Measurements from ENCODE around the gene ANG.
"Not testable (repeated sequence)": the region's sequence is repeated elsewhere in the genome, so short reads cannot be mapped to it uniquely, and the experiment has no call there.

Gene ANG

GRCh38 chr14:20732477-20732876 is 43.9 kb downstream of the ANG start:
- no peaks in the 10 kb centered on the region for H3K9me3 ChIP-seq
- H3K4me3 ChIP-seq (ENCODE audit: low read depth in 1 of 2, low read length in 1 of 2): no peak overlapping the region
- H3K4me1 ChIP-seq (ENCODE audit: control insufficient read depth in 1 of 2, insufficient read depth in 1 of 2, low read depth in 1 of 2, low read length in 1 of 2): no peaks in the 10 kb centered on the region
- peaks cover 9% of the 10 kb centered on the region for H3K27me3 ChIP-seq
- H3K36me3 ChIP-seq: no peaks in the 10 kb centered on the region
- no peak for TF ChIP-seq CTCF (IDR thresholded peaks at IDR 0.05)
- H3K27ac ChIP-seq: peak overlapping the region; percentile 57

GRCh38 chr14:20732979-20733635 is 44.5 kb downstream of the ANG start:
- no peak overlapping the region for H3K4me3 ChIP-seq (ENCODE audit: low read depth in 1 of 2, low read length in 1 of 2)
- no peaks in the 10 kb centered on the region for H3K36me3 ChIP-seq
- H3K9me3 ChIP-seq: no peaks in the 10 kb centered on the region
- peak overlapping the region; percentile 57 for H3K27ac ChIP-seq
- H3K27me3 ChIP-seq: peaks cover 9% of the 10 kb centered on the region
- no peaks in the 10 kb centered on the region for H3K4me1 ChIP-seq (ENCODE audit: control insufficient read depth in 1 of 2, insufficient read depth in 1 of 2, low read depth in 1 of 2, low read length in 1 of 2)
- TF ChIP-seq CTCF (IDR thresholded peaks at IDR 0.05): no peak

- H3K36me3 ChIP-seq: no peaks in the 10 kb centered on the region
- H3K4me1 ChIP-seq (ENCODE audit: control insufficient read depth in 1 of 2, insufficient read depth in 1 of 2, low read depth in 1 of 2, low read length in 1 of 2): no peaks in the 10 kb centered on the region
- no peak for TF ChIP-seq CTCF (IDR thresholded peaks at IDR 0.05)
- no peak overlapping the region for H3K4me3 ChIP-seq (ENCODE audit: low read depth in 1 of 2, low read length in 1 of 2)
- H3K27me3 ChIP-seq: peaks cover 6% of the 10 kb centered on the region
- no peaks in the 10 kb centered on the region for H3K9me3 ChIP-seq
- H3K27ac ChIP-seq: peak overlapping the region; percentile 57
Measured at GRCh38 chr14:20733684-20734429, 45.3 kb downstream of the ANG start.

- Histone ChIP-seq H3K4me3 (ENCODE audit: low read depth in 1 of 2, low read length in 1 of 2) (no peak overlapping the region), H3K36me3 (no peaks in the 10 kb centered on the region), H3K27ac (no peak overlapping the region), H3K4me1 (ENCODE audit: control insufficient read depth in 1 of 2, insufficient read depth in 1 of 2, low read depth in 1 of 2, low read length in 1 of 2) (no peaks in the 10 kb centered on the region), H3K9me3 (no peaks in the 10 kb centered on the region), H3K27me3 (peaks cover 6% of the 10 kb centered on the region)
- no peak for TF ChIP-seq CTCF (IDR thresholded peaks at IDR 0.05)
Measured at GRCh38 chr14:20734430-20734806, 45.9 kb downstream of the ANG start.

GRCh38 chr14:20738292-20738691 is 49.7 kb downstream of the ANG start:
- not testable (repeated sequence) for H3K36me3 ChIP-seq; H3K9me3 ChIP-seq; H3K27ac ChIP-seq; H3K27me3 ChIP-seq; H3K4me1 ChIP-seq (ENCODE audit: control insufficient read depth in 1 of 2, insufficient read depth in 1 of 2, low read depth in 1 of 2, low read length in 1 of 2); H3K4me3 ChIP-seq (ENCODE audit: low read depth in 1 of 2, low read length in 1 of 2)

- TF ChIP-seq CTCF (IDR thresholded peaks at IDR 0.05): no peak
Measured at GRCh38 chr14:20742132-20742531, 53.6 kb downstream of the ANG start.

More at GRCh38 chr14:20742132-20742531, 53.6 kb downstream of the ANG start:
- H3K36me3 ChIP-seq: no peaks in the 10 kb centered on the region
- no peaks in the 10 kb centered on the region for H3K9me3 ChIP-seq
- H3K4me3 ChIP-seq (ENCODE audit: low read depth in 1 of 2, low read length in 1 of 2): no peak overlapping the region
- no peaks in the 10 kb centered on the region for H3K27me3 ChIP-seq
- H3K27ac ChIP-seq: no peak overlapping the region
- no peaks in the 10 kb centered on the region for H3K4me1 ChIP-seq (ENCODE audit: control insufficient read depth in 1 of 2, insufficient read depth in 1 of 2, low read depth in 1 of 2, low read length in 1 of 2)
